Measurements from ENCODE around the gene GAK. TPM values are rescaled to one million over a fixed set of nuclear protein-coding genes. Genes with fewer than 3 reads are reported as not detected.

Gene GAK
- total and polyA plus RNA-seq, 2 of the 13 experiments (the other 11 are each of a cell fraction or from before 2014, with no cell fraction given) = 17.5 to 44.3 TPM

DNA sequence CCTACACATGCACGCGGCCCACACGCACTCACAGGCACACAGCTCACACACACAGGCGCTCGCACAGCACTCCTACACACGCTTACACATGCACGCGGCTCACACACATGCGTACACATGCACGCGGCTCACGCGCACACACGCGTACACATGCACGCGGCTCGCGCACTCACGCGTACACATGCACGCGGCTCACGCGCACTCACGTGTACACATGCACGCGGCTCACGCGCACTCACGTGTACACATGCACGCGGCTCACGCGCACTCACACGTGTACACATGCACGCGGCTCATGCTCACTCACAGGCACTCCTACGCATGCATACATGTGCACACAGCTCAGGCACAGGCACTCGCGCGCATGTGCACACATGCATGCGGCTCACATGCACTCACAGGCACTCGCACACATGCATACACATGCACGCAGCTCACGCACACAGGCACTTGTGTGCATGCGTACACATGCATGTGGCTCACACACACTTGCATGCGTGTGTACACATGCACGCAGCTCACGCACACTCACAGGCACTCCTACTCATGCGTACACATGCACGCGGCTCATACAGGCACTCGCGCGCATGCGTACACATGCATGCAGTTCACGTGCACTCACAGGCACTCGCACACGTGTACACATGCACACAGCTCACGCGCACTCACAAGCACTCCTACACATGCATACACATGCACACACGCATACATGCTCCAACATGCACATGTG is 44.9 kb downstream of the GAK start:
- in situ Hi-C loops (cut with HindIII; ENCODE audit: extremely low pct_ligation_motif_present, low pct_unique_long_range_greater_than_20kb) = no loop called here
- Histone ChIP-seq H4K20me1 (ENCODE audit: insufficient read depth, low read length) (no peaks in the 10 kb centered on the region), H3K27me3 (ENCODE audit: control insufficient read depth in 1 of 2, insufficient read depth in 2 of 2, low read length in 2 of 2) (no peaks in the 10 kb centered on the region), H3K27ac (ENCODE audit: extremely low read length, insufficient read depth, low read length) (no peak overlapping the region), H3K4me2 (ENCODE audit: low read depth, low read length) (no peak overlapping the region), H3K79me2 (ENCODE audit: insufficient read depth, low read length) (no peaks in the 10 kb centered on the region), H3K4me1 (ENCODE audit: insufficient read depth, low read length) (no peaks in the 10 kb centered on the region), H2AFZ (ENCODE audit: low read length) (no peak overlapping the region), H3K9me3 (ENCODE audit: low read length) (no peaks in the 10 kb centered on the region), H3K36me3 (replicated peaks in 1 of 2; ENCODE audit: control insufficient read depth in 1 of 2, insufficient read depth in 2 of 2, low read length in 2 of 2) (peaks cover 12 to 25% of the 10 kb centered on the region in 2 experiments; a peak in 2 of 5 replicates), H3K9ac (ENCODE audit: insufficient read depth, low read depth, low read length) (no peak overlapping the region), H3K4me3 (replicated peaks in 1 of 3; ENCODE audit: insufficient read depth in 1 of 3, low read depth in 2 of 3, low read length in 3 of 3) (no peak overlapping the region)
- DNase-seq (ENCODE audit: low spot score) (no peak), ATAC-seq (no peak), FAIRE-seq (no peak)
- intact Hi-C loops (cut with micrococcal nuclease; ENCODE audit: unreplicated experiment) = no loop called here
- WGBS (ENCODE audit: low lambda C conversion rate) = 95% methylated on average over 62 of the region's 63 CpGs
- no TSS peak for BruUV-seq (replicated peaks)
- CTCF ChIA-PET (ENCODE audit: low intra/inter-chr PET ratio, low total read pairs) = no interaction called here
- POLR2A ChIA-PET = no interaction called here
- TF ChIP-seq AGO2 (optimal IDR thresholded peaks at IDR 0.05; ENCODE audit: low read depth, low read length) = peak; percentile 64
- TF ChIP-seq ZNF577 (CRISPR knock-in tag; IDR thresholded peaks at IDR 0.05; ENCODE audit: borderline replicate concordance, low read depth) = no peak
- TF ChIP-seq, protein P1, sequence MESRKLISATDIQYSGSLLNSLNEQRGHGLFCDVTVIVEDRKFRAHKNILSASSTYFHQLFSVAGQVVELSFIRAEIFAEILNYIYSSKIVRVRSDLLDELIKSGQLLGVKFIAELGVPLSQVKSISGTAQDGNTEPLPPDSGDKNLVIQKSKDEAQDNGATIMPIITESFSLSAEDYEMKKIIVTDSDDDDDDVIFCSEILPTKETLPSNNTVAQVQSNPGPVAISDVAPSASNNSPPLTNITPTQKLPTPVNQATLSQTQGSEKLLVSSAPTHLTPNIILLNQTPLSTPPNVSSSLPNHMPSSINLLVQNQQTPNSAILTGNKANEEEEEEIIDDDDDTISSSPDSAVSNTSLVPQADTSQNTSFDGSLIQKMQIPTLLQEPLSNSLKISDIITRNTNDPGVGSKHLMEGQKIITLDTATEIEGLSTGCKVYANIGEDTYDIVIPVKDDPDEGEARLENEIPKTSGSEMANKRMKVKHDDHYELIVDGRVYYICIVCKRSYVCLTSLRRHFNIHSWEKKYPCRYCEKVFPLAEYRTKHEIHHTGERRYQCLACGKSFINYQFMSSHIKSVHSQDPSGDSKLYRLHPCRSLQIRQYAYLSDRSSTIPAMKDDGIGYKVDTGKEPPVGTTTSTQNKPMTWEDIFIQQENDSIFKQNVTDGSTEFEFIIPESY (CRISPR knock-in tag; IDR thresholded peaks at IDR 0.05) = peak; percentile 78
- TF ChIP-seq TARDBP (CRISPR knock-in tag; IDR thresholded peaks at IDR 0.05) = peak; percentile 25; the same call in 1 of the 2 replicates
- peak; percentile 65; the same call in 1 of the 2 replicates for TF ChIP-seq MTA1 (CRISPR knock-in tag; IDR thresholded peaks at IDR 0.05; ENCODE audit: borderline replicate concordance)
- TF ChIP-seq, protein P2, sequence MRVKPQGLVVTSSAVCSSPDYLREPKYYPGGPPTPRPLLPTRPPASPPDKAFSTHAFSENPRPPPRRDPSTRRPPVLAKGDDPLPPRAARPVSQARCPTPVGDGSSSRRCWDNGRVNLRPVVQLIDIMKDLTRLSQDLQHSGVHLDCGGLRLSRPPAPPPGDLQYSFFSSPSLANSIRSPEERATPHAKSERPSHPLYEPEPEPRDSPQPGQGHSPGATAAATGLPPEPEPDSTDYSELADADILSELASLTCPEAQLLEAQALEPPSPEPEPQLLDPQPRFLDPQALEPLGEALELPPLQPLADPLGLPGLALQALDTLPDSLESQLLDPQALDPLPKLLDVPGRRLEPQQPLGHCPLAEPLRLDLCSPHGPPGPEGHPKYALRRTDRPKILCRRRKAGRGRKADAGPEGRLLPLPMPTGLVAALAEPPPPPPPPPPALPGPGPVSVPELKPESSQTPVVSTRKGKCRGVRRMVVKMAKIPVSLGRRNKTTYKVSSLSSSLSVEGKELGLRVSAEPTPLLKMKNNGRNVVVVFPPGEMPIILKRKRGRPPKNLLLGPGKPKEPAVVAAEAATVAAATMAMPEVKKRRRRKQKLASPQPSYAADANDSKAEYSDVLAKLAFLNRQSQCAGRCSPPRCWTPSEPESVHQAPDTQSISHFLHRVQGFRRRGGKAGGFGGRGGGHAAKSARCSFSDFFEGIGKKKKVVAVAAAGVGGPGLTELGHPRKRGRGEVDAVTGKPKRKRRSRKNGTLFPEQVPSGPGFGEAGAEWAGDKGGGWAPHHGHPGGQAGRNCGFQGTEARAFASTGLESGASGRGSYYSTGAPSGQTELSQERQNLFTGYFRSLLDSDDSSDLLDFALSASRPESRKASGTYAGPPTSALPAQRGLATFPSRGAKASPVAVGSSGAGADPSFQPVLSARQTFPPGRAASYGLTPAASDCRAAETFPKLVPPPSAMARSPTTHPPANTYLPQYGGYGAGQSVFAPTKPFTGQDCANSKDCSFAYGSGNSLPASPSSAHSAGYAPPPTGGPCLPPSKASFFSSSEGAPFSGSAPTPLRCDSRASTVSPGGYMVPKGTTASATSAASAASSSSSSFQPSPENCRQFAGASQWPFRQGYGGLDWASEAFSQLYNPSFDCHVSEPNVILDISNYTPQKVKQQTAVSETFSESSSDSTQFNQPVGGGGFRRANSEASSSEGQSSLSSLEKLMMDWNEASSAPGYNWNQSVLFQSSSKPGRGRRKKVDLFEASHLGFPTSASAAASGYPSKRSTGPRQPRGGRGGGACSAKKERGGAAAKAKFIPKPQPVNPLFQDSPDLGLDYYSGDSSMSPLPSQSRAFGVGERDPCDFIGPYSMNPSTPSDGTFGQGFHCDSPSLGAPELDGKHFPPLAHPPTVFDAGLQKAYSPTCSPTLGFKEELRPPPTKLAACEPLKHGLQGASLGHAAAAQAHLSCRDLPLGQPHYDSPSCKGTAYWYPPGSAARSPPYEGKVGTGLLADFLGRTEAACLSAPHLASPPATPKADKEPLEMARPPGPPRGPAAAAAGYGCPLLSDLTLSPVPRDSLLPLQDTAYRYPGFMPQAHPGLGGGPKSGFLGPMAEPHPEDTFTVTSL (CRISPR knock-in tag; IDR thresholded peaks at IDR 0.05; ENCODE audit: borderline replicate concordance) = no peak
- TF ChIP-seq, protein P3, sequence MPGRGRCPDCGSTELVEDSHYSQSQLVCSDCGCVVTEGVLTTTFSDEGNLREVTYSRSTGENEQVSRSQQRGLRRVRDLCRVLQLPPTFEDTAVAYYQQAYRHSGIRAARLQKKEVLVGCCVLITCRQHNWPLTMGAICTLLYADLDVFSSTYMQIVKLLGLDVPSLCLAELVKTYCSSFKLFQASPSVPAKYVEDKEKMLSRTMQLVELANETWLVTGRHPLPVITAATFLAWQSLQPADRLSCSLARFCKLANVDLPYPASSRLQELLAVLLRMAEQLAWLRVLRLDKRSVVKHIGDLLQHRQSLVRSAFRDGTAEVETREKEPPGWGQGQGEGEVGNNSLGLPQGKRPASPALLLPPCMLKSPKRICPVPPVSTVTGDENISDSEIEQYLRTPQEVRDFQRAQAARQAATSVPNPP (CRISPR knock-in tag; IDR thresholded peaks at IDR 0.05) = no peak
- 0 out of 4 replicates have a peak, but pooled peaks of 1 of the 2 experiments have one; percentile 42 for TF ChIP-seq KLF16 (CRISPR knock-in tag; IDR thresholded peaks at IDR 0.05)
- TF ChIP-seq, protein P4, sequence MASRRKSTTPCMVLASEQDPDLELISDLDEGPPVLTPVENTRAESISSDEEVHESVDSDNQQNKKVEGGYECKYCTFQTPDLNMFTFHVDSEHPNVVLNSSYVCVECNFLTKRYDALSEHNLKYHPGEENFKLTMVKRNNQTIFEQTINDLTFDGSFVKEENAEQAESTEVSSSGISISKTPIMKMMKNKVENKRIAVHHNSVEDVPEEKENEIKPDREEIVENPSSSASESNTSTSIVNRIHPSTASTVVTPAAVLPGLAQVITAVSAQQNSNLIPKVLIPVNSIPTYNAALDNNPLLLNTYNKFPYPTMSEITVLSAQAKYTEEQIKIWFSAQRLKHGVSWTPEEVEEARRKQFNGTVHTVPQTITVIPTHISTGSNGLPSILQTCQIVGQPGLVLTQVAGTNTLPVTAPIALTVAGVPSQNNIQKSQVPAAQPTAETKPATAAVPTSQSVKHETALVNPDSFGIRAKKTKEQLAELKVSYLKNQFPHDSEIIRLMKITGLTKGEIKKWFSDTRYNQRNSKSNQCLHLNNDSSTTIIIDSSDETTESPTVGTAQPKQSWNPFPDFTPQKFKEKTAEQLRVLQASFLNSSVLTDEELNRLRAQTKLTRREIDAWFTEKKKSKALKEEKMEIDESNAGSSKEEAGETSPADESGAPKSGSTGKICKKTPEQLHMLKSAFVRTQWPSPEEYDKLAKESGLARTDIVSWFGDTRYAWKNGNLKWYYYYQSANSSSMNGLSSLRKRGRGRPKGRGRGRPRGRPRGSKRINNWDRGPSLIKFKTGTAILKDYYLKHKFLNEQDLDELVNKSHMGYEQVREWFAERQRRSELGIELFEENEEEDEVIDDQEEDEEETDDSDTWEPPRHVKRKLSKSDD (CRISPR knock-in tag; IDR thresholded peaks at IDR 0.05; ENCODE audit: low read depth) = peak; percentile 49; the same call in 1 of the 2 replicates
